Gastrocnemius medialis (tissue), 4 donors: Measurements from ENCODE around the gene CRYBG1. TPM values are rescaled to one million over a fixed set of nuclear protein-coding genes. Genes with fewer than 3 reads are reported as not detected.

Experiments used
- ATAC-seq, 2 donors: fragments of 150-250 bp; one replicate each; pipeline ENCODE4 v1.9.1; 2016
- DNase-seq, 2 donors: peaks; one replicate each; pipeline ENCODE4 v3.0.0-alpha.2; 2019
- H3K27ac ChIP-seq, 4 donors: fragments of 200-600 bp; sonication (generic); 1 replicate in 1 of 4; 2 replicates in 3 of 4; pipeline ENCODE4 v1.5.1; 2016 to 2018; ENCODE audit warnings: mild to moderate bottlenecking in 2 of 4, moderate library complexity in 1 of 4
- H3K27me3 ChIP-seq, 3 donors: fragments of 200-600 bp; sonication (generic) in 2 of 3; 1 replicate in 1 of 3; 2 replicates in 2 of 3; pipeline versions ENCODE4 v1.5.1 to v1.6.0; 2016 to 2019; ENCODE audit warnings: mild to moderate bottlenecking in 1 of 3, moderate library complexity in 1 of 3
- H3K36me3 ChIP-seq, 2 donors: fragments of 200-600 bp; sonication (generic) in 1 of 2; one replicate each; pipeline ENCODE4 v1.5.1; 2017 to 2018
- H3K4me1 ChIP-seq, 2 donors: fragments of 200-600 bp; sonication (generic) in 1 of 2; one replicate each; pipeline ENCODE4 v1.5.1; 2016 to 2017; ENCODE audit warnings: mild to moderate bottlenecking in 2 of 2
- H3K4me3 ChIP-seq, 4 donors: fragments of 200-600 bp; sonication (generic) in 3 of 4; 1 replicate in 1 of 4; 2 replicates in 3 of 4; pipeline ENCODE4 v1.5.1; 2016 to 2019; ENCODE audit warnings: mild to moderate bottlenecking in 2 of 4
- H3K9me3 ChIP-seq, 3 donors: fragments of 200-600 bp; sonication (generic) in 2 of 3; 1 replicate in 1 of 3; 2 replicates in 2 of 3; pipeline ENCODE4 v1.5.1; 2016 to 2019
- POLR2A ChIP-seq, 2 donors: fragments of 450-650 bp; IDR thresholded peaks; one replicate each; pipeline ENCODE4 v1.6.1; 2017; ENCODE audit warnings: antibody characterized with exemption in 2 of 2, mild to moderate bottlenecking in 2 of 2, moderate library complexity in 2 of 2
- in situ Hi-C, 4 donors: fragments of 200-750 bp; cut with MboI; loops; one replicate each; pipeline versions ENCODE4 v1.15.0 to v1.8.0; 2017; ENCODE audit warnings: low sequenced_read_pairs in 4 of 4
- intact Hi-C: fragments of 100-400 bp; cut with DNase I; formaldehyde crosslinking; loops from one replicate; pipeline ENCODE4 v1.15.1; 2023; ENCODE audit warnings: low total_unique reads
- total RNA-seq, 4 donors: library from RNA; depleted of rRNA; stranded (reverse); fragments of >200 nt; gene quantifications; one replicate each; pipeline versions ENCODE4 v1.1.0 to v1.2.3, GENCODE V29; 2016
- TF ChIP-seq, protein P1 (sequence below), 5 experiments: fragments of 450-650 bp in 3 of 5; fragments of 200-600 bp in 2 of 5; sonication (generic) in 2 of 5; IDR thresholded peaks in 4 of 5; conservative IDR thresholded peaks in 1 of 5; 1 replicate in 4 of 5; 2 replicates in 1 of 5; pipeline ENCODE4 v1.5.1; 2016 to 2019; ENCODE audit warnings: antibody characterized with exemption in 5 of 5, mild to moderate bottlenecking in 3 of 5, moderate library complexity in 3 of 5

CRYBG1 gene
- total RNA-seq, 4 donors from 2014 or later = 0.98 to 1.5 (median 1.1) TPM

- H3K27me3 ChIP-seq = no peaks in the 10 kb centered on the region
- TF ChIP-seq, protein P1, sequence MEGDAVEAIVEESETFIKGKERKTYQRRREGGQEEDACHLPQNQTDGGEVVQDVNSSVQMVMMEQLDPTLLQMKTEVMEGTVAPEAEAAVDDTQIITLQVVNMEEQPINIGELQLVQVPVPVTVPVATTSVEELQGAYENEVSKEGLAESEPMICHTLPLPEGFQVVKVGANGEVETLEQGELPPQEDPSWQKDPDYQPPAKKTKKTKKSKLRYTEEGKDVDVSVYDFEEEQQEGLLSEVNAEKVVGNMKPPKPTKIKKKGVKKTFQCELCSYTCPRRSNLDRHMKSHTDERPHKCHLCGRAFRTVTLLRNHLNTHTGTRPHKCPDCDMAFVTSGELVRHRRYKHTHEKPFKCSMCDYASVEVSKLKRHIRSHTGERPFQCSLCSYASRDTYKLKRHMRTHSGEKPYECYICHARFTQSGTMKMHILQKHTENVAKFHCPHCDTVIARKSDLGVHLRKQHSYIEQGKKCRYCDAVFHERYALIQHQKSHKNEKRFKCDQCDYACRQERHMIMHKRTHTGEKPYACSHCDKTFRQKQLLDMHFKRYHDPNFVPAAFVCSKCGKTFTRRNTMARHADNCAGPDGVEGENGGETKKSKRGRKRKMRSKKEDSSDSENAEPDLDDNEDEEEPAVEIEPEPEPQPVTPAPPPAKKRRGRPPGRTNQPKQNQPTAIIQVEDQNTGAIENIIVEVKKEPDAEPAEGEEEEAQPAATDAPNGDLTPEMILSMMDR (IDR thresholded peaks at IDR 0.05 in 4 of 5, conservative IDR thresholded peaks at IDR 0.05 in 1 of 5) = no peak
- no peak for TF ChIP-seq POLR2A (IDR thresholded peaks at IDR 0.05)
- in situ Hi-C loops (no loop called here), intact Hi-C loops (no loop called here)
- no peaks in the 10 kb centered on the region for H3K4me1 ChIP-seq
- no peak for ATAC-seq
- DNase-seq = no peak
- no peak overlapping the region for H3K4me3 ChIP-seq
- no peaks in the 10 kb centered on the region for H3K36me3 ChIP-seq
- H3K9me3 ChIP-seq = no peaks in the 10 kb centered on the region
- H3K27ac ChIP-seq = no peak overlapping the region
Observed at GRCh38 chr6:106495014-106495413, 134.5 kb downstream of the CRYBG1 start.

- no peak overlapping the region for H3K4me3 ChIP-seq
- in situ Hi-C loops (no loop called here), intact Hi-C loops (no loop called here)
- no peaks in the 10 kb centered on the region for H3K27me3 ChIP-seq
- no peaks in the 10 kb centered on the region for H3K36me3 ChIP-seq
- no peaks in the 10 kb centered on the region for H3K9me3 ChIP-seq
- H3K4me1 ChIP-seq = no peaks in the 10 kb centered on the region
- H3K27ac ChIP-seq = no peak overlapping the region
- ATAC-seq (no peak), DNase-seq (no peak)
- TF ChIP-seq, protein P1 (IDR thresholded peaks at IDR 0.05 in 4 of 5, conservative IDR thresholded peaks at IDR 0.05 in 1 of 5) = no peak
- no peak for TF ChIP-seq POLR2A (IDR thresholded peaks at IDR 0.05)
Observed at GRCh38 chr6:106496823-106497222, 136.3 kb downstream of the CRYBG1 start.

DNA sequence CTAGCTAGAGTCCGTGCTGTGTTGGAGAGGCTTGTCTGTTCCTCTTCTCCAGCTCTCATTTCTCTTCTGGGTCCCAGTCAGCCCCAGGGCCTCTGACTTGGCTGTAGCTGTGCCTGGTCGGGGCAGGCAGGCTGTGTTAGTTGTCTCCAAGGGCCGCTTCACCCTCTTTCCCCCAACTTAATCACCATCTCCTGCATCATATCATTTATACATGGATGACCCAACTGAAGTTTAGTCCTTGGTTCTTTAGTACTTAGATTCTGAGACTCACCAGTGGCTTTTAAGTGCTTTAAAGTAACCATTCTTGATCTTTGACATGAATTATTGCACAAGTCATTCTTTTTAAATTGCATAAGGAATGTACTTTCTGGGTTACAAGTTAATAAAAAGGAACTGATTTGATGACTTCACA, 141.4 kb downstream of the CRYBG1 start:
- Histone ChIP-seq H3K4me1 (no peaks in the 10 kb centered on the region), H3K27me3 (peaks cover 0 to 2% (median 0%) of the 10 kb centered on the region in 3 donors), H3K36me3 (no peaks in the 10 kb centered on the region), H3K4me3 (no peak overlapping the region), H3K9me3 (no peaks in the 10 kb centered on the region), H3K27ac (no peak overlapping the region)
- no peak for ATAC-seq
- in situ Hi-C loops = no loop called here
- no peak for TF ChIP-seq POLR2A (IDR thresholded peaks at IDR 0.05)
- TF ChIP-seq, protein P1 (IDR thresholded peaks at IDR 0.05 in 4 of 5, conservative IDR thresholded peaks at IDR 0.05 in 1 of 5) = no peak
- DNase-seq = no peak
- intact Hi-C loops = no loop called here

GRCh38 chr6:106502559-106502958, 142.0 kb downstream of the CRYBG1 start:
- TF ChIP-seq POLR2A (IDR thresholded peaks at IDR 0.05) = no peak
- TF ChIP-seq, protein P1 (IDR thresholded peaks at IDR 0.05 in 4 of 5, conservative IDR thresholded peaks at IDR 0.05 in 1 of 5) = no peak
- no peak overlapping the region for H3K4me3 ChIP-seq
- intact Hi-C loops (no loop called here), in situ Hi-C loops (no loop called here)
- H3K27ac ChIP-seq = no peak overlapping the region
- no peaks in the 10 kb centered on the region for H3K36me3 ChIP-seq
- DNase-seq = no peak
- no peaks in the 10 kb centered on the region for H3K9me3 ChIP-seq
- ATAC-seq = no peak
- H3K27me3 ChIP-seq = peaks cover 0 to 5% (median 0%) of the 10 kb centered on the region in 3 donors
- H3K4me1 ChIP-seq = no peaks in the 10 kb centered on the region

- DNase-seq = no peak
- in situ Hi-C loops = no loop called here
- intact Hi-C loops = no loop called here
- Histone ChIP-seq H3K9me3 (no peaks in the 10 kb centered on the region), H3K4me3 (no peak overlapping the region), H3K36me3 (no peaks in the 10 kb centered on the region), H3K27me3 (peaks cover 35 to 48% (median 43%) of the 10 kb centered on the region in 3 donors), H3K4me1 (peaks cover 8 to 21% of the 10 kb centered on the region in 2 donors), H3K27ac (no peak overlapping the region)
- TF ChIP-seq, protein P1 (IDR thresholded peaks at IDR 0.05 in 4 of 5, conservative IDR thresholded peaks at IDR 0.05 in 1 of 5) = no peak
- no peak for TF ChIP-seq POLR2A (IDR thresholded peaks at IDR 0.05)
- ATAC-seq = no peak
Observed at GRCh38 chr6:106508277-106508676, 147.8 kb downstream of the CRYBG1 start.
